K562 (cell line): ENCODE measurements around the gene PITPNM1. TPM values are rescaled to one million over a fixed set of nuclear protein-coding genes. Genes with fewer than 3 reads are reported as not detected.

Experiments
- ASH1L ChIP-seq: fragments of 450-650 bp; IDR thresholded peaks from 2 replicates; pipeline ENCODE4 v1.6.1; 2018; ENCODE audit warnings: borderline replicate concordance, mild to moderate bottlenecking, low read depth; ENCODE audit not compliant: partially characterized antibody
- ATF4 ChIP-seq: fragments of 450-650 bp; formaldehyde crosslinking; IDR thresholded peaks from 2 replicates; pipeline ENCODE4 v1.4.0; 2022; ENCODE audit warnings: mild to moderate bottlenecking, moderate library complexity
- CBX1 ChIP-seq: sonication (generic); IDR thresholded peaks from 2 replicates; pipeline ENCODE4 v1.6.1; 2016; ENCODE audit warnings: antibody characterized with exemption, low read depth, mild to moderate bottlenecking
- ESRRA ChIP-seq: fragments of 450-650 bp; IDR thresholded peaks from 2 replicates; pipeline ENCODE4 v1.6.1; 2014; ENCODE audit warnings: low read depth, mild to moderate bottlenecking, moderate library complexity, borderline replicate concordance
- ETS2 ChIP-seq: IDR thresholded peaks from 2 replicates; pipeline ENCODE4 v1.6.1; 2016; ENCODE audit warnings: borderline replicate concordance, missing genetic modification characterization, mild to moderate bottlenecking, moderate library complexity, missing compliant biosample characterization; ENCODE audit not compliant: poor library complexity, severe bottlenecking
- FOXA3 ChIP-seq, 2 experiments: fragments of 450-650 bp in 1 of 2; sonication (generic) in 1 of 2; formaldehyde crosslinking; IDR thresholded peaks in 1 of 2; conservative IDR thresholded peaks in 1 of 2; 2 replicates each; pipeline versions ENCODE4 v1.4.0 to v1.8.0; 2020 to 2022; ENCODE audit warnings: mild to moderate bottlenecking in 2 of 2, missing genetic modification reagents in 1 of 2
- GTF2F1 ChIP-seq: IDR thresholded peaks from 2 replicates; pipeline ENCODE4 v1.6.1; 2011; ENCODE audit warnings: low read depth, low read length, improper control_type of control experiment
- KAT2B ChIP-seq: IDR thresholded peaks from one replicate; pipeline ENCODE4 v1.6.1; 2012; ENCODE audit warnings: low read depth, mild to moderate bottlenecking, control low read depth, inconsistent platforms, low read length, moderate library complexity
- MAFK ChIP-seq: IDR thresholded peaks from 2 replicates; pipeline ENCODE4 v1.6.1; 2011; ENCODE audit warnings: low read length, improper control_type of control experiment
- NR2C1 ChIP-seq, 2 experiments: fragments of 450-650 bp; IDR thresholded peaks; 2 replicates each; pipeline ENCODE4 v1.6.1; 2017; ENCODE audit warnings: mild to moderate bottlenecking in 2 of 2, antibody characterized with exemption in 1 of 2, inconsistent platforms in 1 of 2, missing compliant biosample characterization in 1 of 2, missing genetic modification characterization in 1 of 2
- NRF1 ChIP-seq, 2 experiments: fragments of 450-650 bp; IDR thresholded peaks in 1 of 2; conservative IDR thresholded peaks in 1 of 2; 2 replicates each; pipeline ENCODE4 v1.6.1; 2014; ENCODE audit warnings: mild to moderate bottlenecking in 2 of 2
- PHF8 ChIP-seq: fragments of 200-600 bp; sonication (generic); IDR thresholded peaks from 2 replicates; pipeline ENCODE4 v1.6.1; 2012; ENCODE audit warnings: mixed run types, mild to moderate bottlenecking, inconsistent platforms, low read length, moderate library complexity, borderline replicate concordance
- PYGO2 ChIP-seq: fragments of 450-650 bp; IDR thresholded peaks from 2 replicates; pipeline ENCODE4 v1.6.1; 2016; ENCODE audit warnings: mild to moderate bottlenecking, missing genetic modification characterization, moderate library complexity, missing compliant biosample characterization
- RCOR1 ChIP-seq, 2 experiments: IDR thresholded peaks; 2 replicates each; pipeline ENCODE4 v1.6.1; 2012; ENCODE audit warnings: low read depth in 2 of 2, low read length in 2 of 2, borderline replicate concordance in 1 of 2, improper control_type of control experiment in 1 of 2
- SMAD4 ChIP-seq: fragments of 250-450 bp; sonication (Bioruptor Pico); conservative IDR thresholded peaks from 2 replicates; pipeline ENCODE4 v1.8.0; 2021; ENCODE audit warnings: inconsistent platforms, mild to moderate bottlenecking, moderate library complexity
- SREBF1 ChIP-seq: fragments of 150-350 bp; IDR thresholded peaks from 2 replicates; pipeline ENCODE4 v1.6.1; 2014; ENCODE audit warnings: antibody characterized with exemption, low read depth, low read length, borderline replicate concordance
- ZBTB17 ChIP-seq: fragments of 450-650 bp; formaldehyde crosslinking; IDR thresholded peaks from 2 replicates; pipeline ENCODE4 v1.4.0; 2020; ENCODE audit warnings: mild to moderate bottlenecking
- ZKSCAN8 ChIP-seq: fragments of 200-800 bp; sonication (Bioruptor generic); IDR thresholded peaks from 2 replicates; pipeline ENCODE4 v1.6.1; 2016; ENCODE audit warnings: missing genetic modification characterization, missing compliant biosample characterization
- ZNF175 ChIP-seq: fragments of 200-800 bp; sonication (Bioruptor generic); IDR thresholded peaks from 2 replicates; pipeline ENCODE4 v1.6.1; 2016; ENCODE audit warnings: low read depth, mild to moderate bottlenecking, missing genetic modification characterization, missing compliant biosample characterization
- polyA plus RNA-seq, 8 experiments: library from polyadenylated mRNA; depleted of rRNA in 4 of 8; stranded (reverse) in 5 of 8; unstranded in 3 of 8; fragments of >200 nt; fragmentation: Nextera tagmentation in 2 of 8; fragmentation: Illumina TruSeq in 1 of 8; extraction: Ambion mirVana in 2 of 8; extraction: Trizol in 1 of 8; gene quantifications; 2 replicates each; pipeline versions ENCODE4 v1.2.1 to v1.2.3, GENCODE V29; 2011 to 2014; ENCODE audit warnings: inconsistent platforms in 1 of 8, missing spikeins in 1 of 8
- total RNA-seq, 7 experiments: library from RNA; depleted of rRNA in 6 of 7; stranded (reverse); fragments of >200 nt in 6 of 7; fragmentation: Illumina TruSeq in 2 of 7; extraction: Trizol in 2 of 7; gene quantifications; 2 replicates each; pipeline versions ENCODE4 v1.2.1 to v1.2.3, GENCODE V29; 2011 to 2021; ENCODE audit warnings: low replicate concordance in 1 of 7
- TF ChIP-seq, protein P1 (sequence below), 2 experiments: fragments of 450-650 bp in 1 of 2; sonication (generic) in 1 of 2; formaldehyde crosslinking in 1 of 2; IDR thresholded peaks in 1 of 2; conservative IDR thresholded peaks in 1 of 2; 2 replicates each; pipeline versions ENCODE4 v1.6.1 to v1.8.1; 2016 to 2023; ENCODE audit warnings: mild to moderate bottlenecking in 2 of 2, moderate library complexity in 2 of 2, inconsistent platforms in 1 of 2, missing genetic modification reagents in 1 of 2
- TF ChIP-seq, protein P2 (sequence below): fragments of 200-800 bp; sonication (Bioruptor generic); IDR thresholded peaks from 2 replicates; pipeline ENCODE4 v1.6.1; 2017; ENCODE audit warnings: missing genetic modification characterization, missing compliant biosample characterization

PITPNM1 gene
- total and polyA plus RNA-seq, 9 of the 15 experiments (the other 6 are each of a cell fraction or from before 2014, with no cell fraction given) = 0.11 to 53.7 (median 16.0) TPM

- TF ChIP-seq SMAD4 (CRISPR knock-in tag) = peak; percentile 92
- TF ChIP-seq ATF4 = 0 out of 2 replicates have a peak, but pooled peaks have one; percentile 64
- TF ChIP-seq KAT2B = no peak
- TF ChIP-seq, protein P1, sequence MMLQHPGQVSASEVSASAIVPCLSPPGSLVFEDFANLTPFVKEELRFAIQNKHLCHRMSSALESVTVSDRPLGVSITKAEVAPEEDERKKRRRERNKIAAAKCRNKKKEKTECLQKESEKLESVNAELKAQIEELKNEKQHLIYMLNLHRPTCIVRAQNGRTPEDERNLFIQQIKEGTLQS (IDR thresholded peaks at IDR 0.05) = peak; percentile 97
- TF ChIP-seq, protein P1 (CRISPR knock-in tag; conservative IDR thresholded peaks at IDR 0.05) = peak; percentile 92
- peak in 1 of 2 experiments; percentile 25; a peak in 1 of 4 replicates for TF ChIP-seq RCOR1 (IDR thresholded peaks at IDR 0.05; ENCODE audit: borderline replicate concordance in 1 of 2, low read depth in 2 of 2, low read length in 2 of 2)
- no peak for TF ChIP-seq PYGO2 (tag)
- TF ChIP-seq ASH1L = no peak
- no peak for TF ChIP-seq ETS2 (tag)
- no peak for TF ChIP-seq GTF2F1
- TF ChIP-seq NR2C1 (IDR thresholded peaks at IDR 0.05) = peak; percentile 13; the same call in 1 of the 2 replicates
- peak; percentile 61; the same call in 1 of the 2 replicates for TF ChIP-seq NR2C1 (tag; IDR thresholded peaks at IDR 0.05)
- TF ChIP-seq MAFK = no peak
- TF ChIP-seq NRF1 (conservative IDR thresholded peaks at IDR 0.05 in 1 of 2, IDR thresholded peaks at IDR 0.05 in 1 of 2) = peak in 1 of 2 experiments; percentile 38; a peak in 1 of 4 replicates
- TF ChIP-seq ZBTB17 (CRISPR knock-in tag) = peak; percentile 80
- TF ChIP-seq, protein P2, sequence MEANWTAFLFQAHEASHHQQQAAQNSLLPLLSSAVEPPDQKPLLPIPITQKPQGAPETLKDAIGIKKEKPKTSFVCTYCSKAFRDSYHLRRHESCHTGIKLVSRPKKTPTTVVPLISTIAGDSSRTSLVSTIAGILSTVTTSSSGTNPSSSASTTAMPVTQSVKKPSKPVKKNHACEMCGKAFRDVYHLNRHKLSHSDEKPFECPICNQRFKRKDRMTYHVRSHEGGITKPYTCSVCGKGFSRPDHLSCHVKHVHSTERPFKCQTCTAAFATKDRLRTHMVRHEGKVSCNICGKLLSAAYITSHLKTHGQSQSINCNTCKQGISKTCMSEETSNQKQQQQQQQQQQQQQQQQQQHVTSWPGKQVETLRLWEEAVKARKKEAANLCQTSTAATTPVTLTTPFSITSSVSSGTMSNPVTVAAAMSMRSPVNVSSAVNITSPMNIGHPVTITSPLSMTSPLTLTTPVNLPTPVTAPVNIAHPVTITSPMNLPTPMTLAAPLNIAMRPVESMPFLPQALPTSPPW (CRISPR knock-in tag) = peak; percentile 30
- no peak for TF ChIP-seq PHF8
- no peak for TF ChIP-seq CBX1
- peak in 1 of 2 experiments; percentile 29; a peak in 1 of 4 replicates for TF ChIP-seq FOXA3 (CRISPR knock-in tag; conservative IDR thresholded peaks at IDR 0.05 in 1 of 2, IDR thresholded peaks at IDR 0.05 in 1 of 2)
- peak; percentile 62; the same call in 1 of the 2 replicates for TF ChIP-seq ZKSCAN8 (CRISPR knock-in tag)
- 0 out of 2 replicates have a peak, but pooled peaks have one; percentile 25 for TF ChIP-seq ESRRA
- TF ChIP-seq SREBF1 = no peak
- TF ChIP-seq ZNF175 (CRISPR knock-in tag) = 0 out of 2 replicates have a peak, but pooled peaks have one; percentile 35
Observed at GRCh38 chr11:67463680-67464410, 41.3 kb downstream of the PITPNM1 start (continued).
